Limb (tissue), 2 donors: ENCODE data around the gene UAP1.

Experiments
- DNase-seq, 2 donors: peaks; one replicate each; pipeline ENCODE4 v3.0.0-alpha.2; 2016; ENCODE audit errors: extremely low spot score in 2 of 2

The UAP1 gene

DNA sequence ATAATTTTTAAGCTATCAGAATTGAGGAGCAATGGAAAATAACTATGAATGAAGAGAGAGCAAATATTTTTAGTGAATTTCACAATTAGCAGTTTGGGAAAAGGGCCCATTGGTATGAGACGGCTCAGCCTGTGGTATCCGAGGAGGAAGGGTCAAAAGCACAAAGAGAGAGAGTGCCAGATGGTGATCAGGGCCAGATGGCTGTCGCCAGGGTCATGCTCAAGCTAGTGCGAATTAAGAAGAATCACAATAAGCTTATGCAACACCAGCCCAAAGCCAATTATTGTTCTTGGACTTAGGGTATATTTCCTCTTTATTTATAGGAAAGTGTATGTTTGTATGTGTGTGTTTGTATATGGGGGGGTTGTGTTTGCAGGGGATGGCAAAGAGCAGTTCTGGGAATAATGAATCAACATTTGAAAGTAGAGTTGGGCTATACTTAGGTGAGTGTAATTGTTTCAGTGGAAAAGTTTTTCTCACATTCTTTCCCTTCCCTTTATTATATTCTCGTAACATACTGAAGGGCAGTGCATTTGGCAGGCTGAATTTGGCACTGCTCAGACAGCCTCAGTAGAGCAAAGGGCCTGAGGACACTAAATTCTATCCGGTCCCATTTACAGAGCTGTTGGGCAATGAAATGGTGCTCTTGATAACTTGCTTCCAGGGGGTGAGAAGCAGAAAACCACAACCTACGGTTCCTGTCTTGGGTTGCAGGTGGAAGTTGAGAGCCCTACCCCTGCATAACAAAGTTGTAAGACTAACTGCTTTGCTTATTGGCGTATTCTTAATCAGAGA lies 51.3 kb downstream of the UAP1 start:
- no peak for DNase-seq

DNA sequence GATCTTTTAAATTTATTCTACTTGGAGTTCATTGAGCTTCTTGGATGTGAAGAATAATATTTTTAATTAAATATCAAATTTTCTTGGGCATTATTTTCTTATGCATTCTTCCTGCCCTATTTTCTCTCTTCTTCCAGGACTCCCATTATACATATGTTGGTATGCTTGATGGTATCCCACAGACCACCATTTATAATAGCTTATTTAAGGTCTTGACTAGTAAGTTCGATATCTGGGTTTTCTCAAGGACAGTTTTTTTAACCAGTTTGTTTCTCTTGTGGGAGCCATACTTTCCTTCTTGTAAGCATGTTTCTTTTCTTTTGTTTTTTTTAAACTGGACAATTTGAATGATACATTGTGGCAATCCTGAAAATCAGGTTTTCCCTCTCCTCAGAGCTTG lies 55.3 kb downstream of the UAP1 start:
- no peak for DNase-seq

- DNase-seq, result no peak
Observed at GRCh38 chr1:162617513-162617912, 56.0 kb downstream of the UAP1 start.

DNA sequence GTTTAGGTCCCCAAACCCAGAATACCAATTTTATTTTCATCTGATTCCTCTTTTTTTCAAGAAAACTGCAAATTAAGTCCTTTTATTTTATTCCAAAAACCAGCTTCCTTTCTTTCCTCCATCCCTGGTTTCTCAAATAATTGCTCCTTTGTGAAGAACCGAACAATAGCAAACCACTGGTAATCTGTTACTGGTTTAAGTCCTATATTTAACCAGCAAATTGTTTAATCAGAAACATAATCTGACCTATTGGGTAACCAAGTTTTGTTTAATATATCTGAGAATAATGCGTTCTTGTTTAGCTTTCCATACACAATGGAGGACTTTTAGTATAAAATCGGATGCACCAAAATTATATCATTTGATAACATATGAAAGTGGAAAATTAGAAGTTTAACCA lies 57.6 kb downstream of the UAP1 start:
- no peak for DNase-seq

- DNase-seq, result no peak
Observed at GRCh38 chr1:162621256-162621655, 59.7 kb downstream of the UAP1 start.

DNA sequence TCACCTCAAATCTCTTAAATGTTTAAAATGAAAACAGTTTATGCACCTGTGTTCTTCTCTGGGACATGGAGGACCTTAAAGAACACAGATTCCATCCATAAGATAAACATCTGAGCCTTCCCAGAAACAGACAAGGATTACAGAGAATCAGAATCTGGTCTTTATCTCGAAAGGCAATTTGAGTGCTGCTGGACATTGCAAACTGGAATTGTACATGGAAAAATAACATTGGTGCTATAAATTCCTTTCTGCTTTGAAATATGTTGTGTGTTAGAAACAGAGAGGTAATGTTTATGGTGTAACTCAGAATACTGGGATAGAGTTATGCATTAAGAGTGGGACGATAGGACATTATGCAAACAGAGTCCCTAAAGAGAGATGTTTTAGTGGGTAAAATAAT lies 64.2 kb downstream of the UAP1 start:
- DNase-seq, result no peak

GRCh38 chr1:162626094-162626493 lies 64.6 kb downstream of the UAP1 start:
- DNase-seq, result peak in 1 of 2 donors; percentile 77

DNA sequence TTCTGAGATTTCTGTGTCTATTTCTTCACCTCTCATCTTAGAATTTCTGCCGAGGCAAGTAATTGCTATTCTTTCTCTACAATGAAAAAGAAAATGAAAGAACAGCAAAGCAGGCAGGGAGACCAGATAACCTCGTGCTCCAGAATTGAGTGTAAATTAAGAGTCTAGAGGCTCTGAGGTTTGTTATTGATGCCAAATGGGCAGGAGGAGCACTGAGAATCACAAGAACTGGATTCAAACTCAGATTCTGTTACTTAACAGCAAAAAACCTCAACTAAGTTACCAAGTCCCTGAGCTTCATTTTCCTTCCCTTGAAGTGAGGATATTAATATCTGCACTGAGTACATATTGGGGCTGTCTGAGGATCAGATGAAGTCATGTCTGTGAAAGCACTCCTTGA lies 65.2 kb downstream of the UAP1 start:
- DNase-seq, result no peak

- no peak for DNase-seq
Observed at GRCh38 chr1:162627662-162628296, 66.3 kb downstream of the UAP1 start.

GRCh38 chr1:162629077-162629627 lies 67.6 kb downstream of the UAP1 start:
- no peak for DNase-seq

DNA sequence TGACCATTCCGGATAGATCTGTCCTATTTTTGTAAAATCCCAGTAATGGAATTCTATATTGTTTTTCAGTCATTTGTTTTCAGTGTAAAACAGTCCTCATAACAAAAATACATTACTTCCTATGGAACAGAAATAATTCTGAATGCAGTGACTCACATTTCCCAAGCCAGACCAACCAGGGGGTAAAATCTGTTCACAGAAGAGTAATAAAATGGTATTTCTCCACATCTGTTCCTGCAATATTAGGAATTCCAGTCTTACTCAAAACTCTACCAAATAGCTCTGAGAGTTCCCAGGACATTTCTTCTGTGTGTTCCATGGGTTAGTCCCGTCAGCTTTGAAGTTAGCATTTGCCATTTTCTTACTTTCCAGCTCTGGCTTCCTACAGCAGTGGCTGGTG lies 68.1 kb downstream of the UAP1 start:
- DNase-seq, result no peak

DNA sequence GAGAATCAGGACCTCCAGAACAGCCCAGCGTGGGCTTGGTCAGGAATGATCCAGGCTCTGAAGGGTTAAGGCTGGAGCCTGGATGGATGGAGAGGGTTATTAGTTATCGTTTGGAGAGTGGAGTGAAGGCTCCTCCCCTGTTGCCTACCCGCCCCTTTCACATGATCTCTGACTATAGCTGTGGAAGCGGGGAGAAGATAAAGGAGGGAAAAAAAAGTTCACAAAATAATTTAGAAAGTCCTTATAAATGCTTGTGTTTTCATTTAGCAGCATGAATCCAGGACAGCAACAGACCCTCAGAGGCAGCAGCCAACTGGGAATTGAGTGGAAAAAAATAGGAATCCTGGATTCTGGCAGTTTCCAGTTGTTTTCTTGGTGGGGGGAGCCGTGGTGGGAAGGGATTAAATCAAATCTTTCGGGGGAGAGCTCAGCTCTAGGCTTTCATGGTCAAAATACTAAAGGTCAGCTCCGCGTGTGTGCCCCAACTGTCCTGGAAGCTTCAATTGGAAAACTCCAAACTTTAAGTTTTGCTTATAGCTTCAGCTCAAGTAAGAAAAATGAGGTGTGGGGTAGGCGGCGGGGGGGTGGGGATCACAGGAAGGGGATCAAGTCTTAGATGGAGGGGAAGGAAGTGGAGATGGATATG lies 70.1 kb downstream of the UAP1 start:
- peak; percentile 73 to 82 for DNase-seq

GRCh38 chr1:162632217-162632666 lies 70.7 kb downstream of the UAP1 start, which contains the start of gene DDR2:
Gene DDR2, plus strand, starts transcription at chr1:162632464. Its CDS starts 86,600 bp downstream, at chr1:162719064.
- peak; percentile 84 to 93 for DNase-seq

- DNase-seq, result no peak
Observed at GRCh38 chr1:162632698-162633080, 71.2 kb downstream of the UAP1 start.

GRCh38 chr1:162633081-162633762 lies 71.7 kb downstream of the UAP1 start:
- DNase-seq, result no peak

- DNase-seq, result no peak
Observed at GRCh38 chr1:162635418-162635817, 73.9 kb downstream of the UAP1 start.

GRCh38 chr1:162639718-162640117 lies 78.2 kb downstream of the UAP1 start:
- no peak for DNase-seq

DNA sequence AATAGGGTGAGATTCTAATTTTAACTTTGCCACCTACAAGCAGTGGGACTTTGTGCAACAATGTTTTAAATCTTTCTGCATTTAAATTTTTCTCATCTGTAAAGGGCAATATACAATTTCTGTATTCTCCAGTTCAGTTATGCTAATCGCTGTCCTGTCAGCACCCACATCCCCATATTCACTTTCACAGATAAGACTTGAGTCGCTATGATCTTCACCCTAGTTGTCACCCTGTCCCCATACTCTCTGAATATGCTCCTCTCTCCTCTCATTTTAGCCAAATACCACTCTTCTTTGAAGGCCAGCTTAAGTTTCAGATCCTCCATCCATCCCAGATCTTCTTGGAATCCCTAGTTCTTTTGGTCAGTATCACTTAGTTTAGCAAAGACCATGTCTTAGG lies 79.6 kb downstream of the UAP1 start:
- no peak for DNase-seq

- no peak for DNase-seq
Observed at GRCh38 chr1:162644986-162645314, 83.4 kb downstream of the UAP1 start.

DNA sequence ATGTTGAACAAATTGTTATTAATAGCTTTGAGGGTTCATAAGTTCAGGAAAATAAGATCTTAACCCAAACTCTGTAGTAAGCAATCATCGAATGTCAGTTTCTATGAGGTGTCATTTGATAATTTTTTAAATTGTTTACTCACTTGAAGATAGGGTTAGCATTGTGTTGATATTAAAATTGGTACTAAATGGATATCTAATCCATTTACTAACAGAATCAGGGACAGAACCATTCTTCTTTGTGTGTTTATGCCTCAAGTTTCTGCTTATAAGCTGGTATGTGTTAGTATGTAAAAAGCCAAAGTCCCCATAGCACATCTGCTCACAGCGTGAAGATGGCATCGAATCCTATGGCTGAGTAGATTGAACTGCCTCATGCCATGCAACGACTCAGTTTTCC lies 84.1 kb downstream of the UAP1 start:
- no peak for DNase-seq

DNA sequence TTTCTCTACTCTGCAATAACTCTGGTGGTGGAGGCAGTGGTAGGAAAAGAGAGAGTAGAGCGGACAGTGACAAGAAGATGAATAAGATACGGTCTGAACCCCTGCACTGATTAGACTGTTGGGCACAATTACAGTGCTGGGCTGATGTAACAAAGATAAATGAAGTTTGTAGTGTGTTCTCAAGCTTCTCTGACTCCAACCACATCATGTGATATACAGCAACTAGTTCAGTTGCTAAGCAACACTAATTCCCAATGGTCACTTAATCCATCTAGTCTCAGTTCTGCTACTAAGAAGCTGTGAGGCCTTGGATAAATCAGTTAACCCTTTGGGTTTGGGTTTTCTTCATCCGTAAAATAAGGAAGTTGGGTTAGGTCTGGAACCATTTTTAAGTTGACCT lies 88.1 kb downstream of the UAP1 start:
- no peak for DNase-seq
